NCI-H146 treated with DMSO at 0.1 percent for 48 hours (cell line): Measurements from ENCODE around the gene ACVR1.
A peak's percentile ranks its signal among the peaks of the same experiment; 100 is the strongest.

Experiments
- DNase-seq: peaks from one replicate; lab custom pipeline; 2025; ENCODE audit not compliant: unreplicated experiment; lab: John Stamatoyannopoulos, UW

The ACVR1 gene

DNA sequence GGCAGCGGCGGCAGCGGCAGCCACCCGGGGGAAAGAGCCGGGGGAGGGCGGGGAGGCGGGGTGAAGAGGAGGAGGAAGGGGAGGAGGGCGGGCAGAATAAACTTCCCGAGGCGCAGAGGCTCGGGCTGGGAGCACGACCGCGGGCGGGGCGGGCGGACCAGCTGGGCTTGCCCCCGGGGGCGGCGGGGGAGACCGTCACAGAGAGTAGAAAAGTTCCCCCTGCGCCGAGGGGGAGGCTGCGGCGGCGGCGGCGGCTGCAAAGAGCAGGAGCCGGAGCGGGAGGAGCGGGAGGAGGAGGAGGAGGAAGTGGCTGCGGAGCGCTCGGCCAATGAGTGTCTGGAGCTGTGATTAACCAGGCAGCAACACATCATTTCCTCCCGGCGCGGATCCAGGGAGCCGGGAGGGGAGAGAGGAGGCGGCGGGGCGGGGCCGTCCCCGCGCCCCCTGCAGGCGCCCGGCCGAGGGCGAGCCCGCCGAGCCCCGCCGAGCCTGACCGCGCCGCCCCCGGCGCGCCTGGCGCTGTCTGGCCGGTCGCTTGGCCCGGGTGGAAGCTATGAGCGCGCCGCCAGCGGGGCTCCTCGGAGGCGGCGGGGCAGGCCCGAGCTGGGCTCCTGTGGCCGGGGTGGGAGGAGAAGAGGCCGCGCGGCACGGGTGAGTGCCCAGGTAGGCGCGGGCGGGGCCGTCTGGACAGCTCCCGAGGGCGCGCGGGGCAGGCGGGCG lies at the start of gene ACVR1:
Gene ACVR1, minus strand, starts transcription at position 265 of the 720 bp plus-strand sequence. CDS start 76,837 bp downstream, outside the sequence.
- DNase-seq: peak; percentile 79

- DNase-seq: no peak
Measured at GRCh38 chr2:157925071-157925470, 48.9 kb upstream of the ACVR1 start.

DNA sequence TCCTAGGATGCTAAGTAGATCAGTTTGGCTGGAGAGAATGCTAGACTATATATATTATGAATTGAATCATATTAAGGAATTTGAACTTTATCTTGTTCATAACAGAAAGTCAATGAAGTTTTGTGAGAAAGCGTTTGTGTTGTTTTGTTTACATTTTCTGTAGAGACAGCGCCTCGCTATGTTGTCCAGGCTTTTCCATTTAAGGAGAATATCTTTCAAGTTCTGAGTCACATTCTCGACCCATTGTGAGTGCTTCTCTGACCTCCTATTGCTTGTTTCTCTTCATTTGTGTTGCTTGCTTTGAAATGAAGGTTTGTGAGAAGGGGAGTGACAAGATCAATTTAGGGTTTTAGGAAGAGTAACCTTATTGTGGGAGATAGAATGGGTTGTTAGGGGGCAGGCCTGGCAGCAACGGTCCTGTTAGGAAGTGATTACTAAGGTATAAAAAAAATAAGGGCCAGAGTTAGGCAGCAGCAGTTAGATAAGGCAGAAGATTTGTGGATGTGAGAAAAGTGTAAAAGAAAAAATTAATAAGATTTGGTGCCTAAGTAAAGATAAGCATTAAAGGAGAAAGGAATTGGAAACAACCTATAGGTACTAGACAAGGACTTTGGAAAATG lies 47.6 kb upstream of the ACVR1 start:
- no peak for DNase-seq

GRCh38 chr2:157922815-157923214 lies 46.7 kb upstream of the ACVR1 start:
- DNase-seq: no peak

GRCh38 chr2:157922336-157922735 lies 46.2 kb upstream of the ACVR1 start:
- no peak for DNase-seq

GRCh38 chr2:157920736-157921135 lies 44.6 kb upstream of the ACVR1 start:
- no peak for DNase-seq

DNA sequence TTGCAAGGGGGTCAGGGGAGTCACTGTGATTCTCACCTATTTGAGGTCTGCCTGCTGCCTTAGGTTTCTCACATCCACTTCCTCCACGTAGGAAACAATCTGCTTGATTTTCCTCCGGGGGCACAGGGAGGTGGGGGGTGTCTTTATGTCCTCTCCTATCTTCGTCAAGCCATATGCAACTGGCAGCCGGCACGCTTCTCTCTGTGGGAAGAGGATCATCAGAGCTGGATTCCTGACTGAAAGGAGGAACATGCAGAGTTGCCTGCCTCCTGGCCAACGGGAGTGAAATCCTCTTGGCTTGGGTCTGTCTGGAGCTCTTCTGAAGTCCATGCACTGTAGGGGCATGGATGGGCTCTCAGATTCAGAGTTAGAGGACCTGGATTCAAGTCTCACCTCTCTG lies 43.1 kb upstream of the ACVR1 start:
- DNase-seq: no peak

DNA sequence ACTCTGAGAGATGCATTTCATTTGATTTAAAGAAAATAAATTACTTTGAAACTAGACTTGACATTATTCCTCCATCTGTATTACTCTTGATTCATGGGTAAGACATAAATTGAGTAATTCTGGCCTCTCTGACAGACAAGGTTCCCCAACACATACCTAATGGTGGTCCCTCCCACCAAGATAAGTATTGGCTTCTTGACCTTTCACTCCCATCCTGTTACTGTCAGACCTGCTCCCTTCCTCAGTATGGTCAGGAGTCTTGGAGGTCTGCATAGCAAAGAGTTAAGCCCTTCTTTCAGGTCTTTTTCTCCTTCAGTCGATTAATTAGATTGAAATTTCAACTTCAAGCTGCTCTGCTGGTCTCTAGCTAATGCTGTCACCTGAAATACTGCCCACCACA lies 42.2 kb upstream of the ACVR1 start:
- DNase-seq: no peak

GRCh38 chr2:157911750-157912149 lies 35.6 kb upstream of the ACVR1 start:
- DNase-seq: no peak

- no peak for DNase-seq
Measured at GRCh38 chr2:157911246-157911645, 35.1 kb upstream of the ACVR1 start.

DNA sequence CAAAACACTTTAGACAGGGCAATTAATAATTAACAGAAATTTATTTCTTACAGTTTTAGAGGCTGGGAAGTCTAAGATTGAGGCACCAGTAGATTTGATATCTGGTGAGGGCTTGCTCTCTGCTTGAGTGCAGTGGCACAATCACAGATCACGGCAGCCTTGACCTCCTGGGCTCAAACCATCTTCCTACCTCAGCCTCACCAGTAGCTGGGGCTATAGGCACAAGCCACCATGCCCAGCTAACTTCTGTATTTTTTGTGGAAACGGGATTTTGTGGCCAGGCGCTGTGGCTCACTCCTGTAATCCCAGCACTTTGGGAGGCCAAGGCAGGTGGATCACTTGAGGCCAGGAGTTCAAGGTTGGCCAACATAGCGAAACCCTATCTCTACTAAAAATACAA lies 29.0 kb upstream of the ACVR1 start:
- DNase-seq: no peak

DNA sequence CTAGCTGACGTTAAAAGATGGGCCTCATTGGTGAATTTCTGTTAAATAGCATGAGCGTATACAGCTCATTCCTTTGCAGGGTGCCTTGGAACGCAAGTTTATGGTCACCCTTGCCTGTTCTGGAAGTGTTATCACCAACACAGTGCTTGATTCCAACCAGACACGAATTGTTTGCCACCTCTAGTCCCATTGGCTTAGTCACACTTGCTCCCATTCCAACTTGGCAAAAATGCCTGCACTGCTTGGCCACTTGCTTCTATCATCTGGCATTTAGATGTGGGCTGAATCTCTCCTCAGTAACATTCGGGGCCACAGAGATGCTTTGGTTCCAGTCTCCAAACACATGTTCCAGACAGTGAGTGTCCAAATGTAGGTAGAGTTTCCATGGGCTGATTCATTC lies 27.5 kb upstream of the ACVR1 start:
- DNase-seq: no peak

GRCh38 chr2:157903151-157903550 lies 27.0 kb upstream of the ACVR1 start:
- DNase-seq: no peak

- no peak for DNase-seq
Measured at GRCh38 chr2:157902692-157903091, 26.6 kb upstream of the ACVR1 start.

- DNase-seq: no peak
Measured at GRCh38 chr2:157901325-157901724, 25.2 kb upstream of the ACVR1 start.

GRCh38 chr2:157900684-157901083 lies 24.6 kb upstream of the ACVR1 start:
- DNase-seq: no peak

GRCh38 chr2:157900203-157900602 lies 24.1 kb upstream of the ACVR1 start:
- DNase-seq: no peak

DNA sequence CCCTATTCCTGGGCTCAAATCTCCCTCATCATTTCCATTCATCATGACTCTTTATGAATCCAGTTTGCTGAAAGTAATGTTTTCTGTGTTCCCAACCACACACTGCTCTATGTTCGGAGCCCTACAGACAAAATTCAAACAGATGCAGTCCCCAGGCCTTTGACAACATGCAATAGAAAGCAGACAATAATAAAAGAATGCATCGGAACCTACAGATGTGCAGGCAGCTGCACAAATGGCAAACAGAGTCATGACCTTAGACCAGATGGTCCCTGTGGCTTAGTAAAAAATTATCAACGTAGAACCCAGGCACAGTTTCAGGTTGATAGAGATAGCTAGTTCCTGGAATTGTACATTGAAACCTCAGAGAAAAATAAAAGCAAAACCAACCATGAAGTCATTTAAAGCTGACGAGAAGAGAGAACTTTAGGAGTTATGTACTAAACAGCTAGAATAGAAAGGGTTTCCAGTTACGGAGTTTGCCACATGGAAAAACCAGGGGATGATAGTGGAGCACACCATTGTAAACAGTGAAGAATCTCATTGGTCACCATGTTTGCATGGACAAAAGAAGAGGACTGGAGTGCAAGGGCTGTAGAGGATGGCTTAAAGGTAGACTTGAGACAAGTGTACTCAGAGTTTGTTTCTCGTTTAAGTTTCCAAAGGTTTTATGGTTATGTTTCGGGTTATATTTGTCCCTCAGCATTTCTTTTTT lies 23.2 kb upstream of the ACVR1 start:
- no peak for DNase-seq

- DNase-seq: no peak
Measured at GRCh38 chr2:157898591-157898996, 22.5 kb upstream of the ACVR1 start.

DNA sequence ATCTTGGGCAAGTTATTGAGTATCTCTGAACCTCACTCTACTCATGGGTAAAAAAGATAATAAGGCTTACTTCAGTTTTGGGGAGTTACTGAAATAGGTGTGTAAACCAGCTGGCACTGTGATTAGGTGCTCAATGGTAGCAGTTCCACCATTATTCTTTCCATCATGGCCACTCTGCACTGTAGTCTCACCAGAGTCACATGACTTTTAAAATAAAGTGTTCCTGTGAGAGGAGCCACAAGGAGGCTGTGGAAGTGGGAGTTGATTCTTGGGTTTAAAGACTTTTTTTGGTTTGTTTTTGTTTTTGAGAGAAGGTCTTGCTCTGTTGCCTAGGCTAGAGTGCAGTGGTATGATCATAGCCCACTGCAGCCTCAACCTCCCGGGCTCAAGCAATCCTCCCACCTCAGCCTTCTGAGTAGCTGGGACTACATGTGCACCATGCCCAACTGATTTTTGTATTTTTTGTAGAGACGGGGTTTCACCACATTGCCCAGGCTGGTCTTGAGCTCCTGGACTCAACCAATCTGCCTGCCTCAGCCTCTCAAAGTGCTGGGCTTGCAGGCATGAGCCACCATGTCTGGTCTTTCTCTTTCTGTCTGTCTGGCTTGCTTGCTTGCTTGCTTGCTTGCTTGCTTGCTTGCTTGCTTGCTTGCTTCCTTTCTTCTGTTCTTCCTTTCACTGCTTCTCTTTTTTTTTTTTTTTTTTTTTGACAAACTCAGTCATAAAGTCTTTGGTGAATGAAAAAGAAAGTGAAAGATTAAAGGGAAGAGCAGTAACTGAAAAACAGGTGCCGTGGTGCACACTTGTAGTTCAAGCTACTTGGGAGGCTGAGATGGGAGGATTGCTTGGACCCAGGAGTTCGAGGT lies 21.2 kb upstream of the ACVR1 start:
- no peak for DNase-seq

- no peak for DNase-seq
Measured at GRCh38 chr2:157895531-157895930, 19.4 kb upstream of the ACVR1 start.
